Body of pancreas (tissue), 4 donors: Measurements from ENCODE around the gene SSNA1. TPM values are rescaled to one million over a fixed set of nuclear protein-coding genes. Genes with fewer than 3 reads are reported as not detected.

ENCODE experiments used
- ATAC-seq: fragments of 150-250 bp; one replicate; pipeline ENCODE4 v1.9.1; 2016
- DNase-seq, 4 donors: peaks; one replicate each; pipeline ENCODE4 v3.0.0-alpha.2; 2019
- H3K27ac ChIP-seq, 4 donors: fragments of 200-600 bp; sonication (generic); 1 replicate in 3 of 4; 2 replicates in 1 of 4; pipeline versions ENCODE4 v1.5.1 to v1.6.1; 2016 to 2019; ENCODE audit warnings: mild to moderate bottlenecking in 1 of 4, mixed read lengths in 1 of 4, moderate library complexity in 1 of 4
- H3K27me3 ChIP-seq, 2 donors: fragments of 200-600 bp; sonication (generic); one replicate each; pipeline ENCODE4 v1.6.0; 2016; ENCODE audit warnings: mild to moderate bottlenecking in 1 of 2
- H3K36me3 ChIP-seq, 2 donors: fragments of 200-600 bp; sonication (generic); replicated peaks in 1 of 2; 2 replicates each; pipeline ENCODE4 v1.5.1; 2016; ENCODE audit warnings: low read depth in 2 of 2; ENCODE audit not compliant: insufficient read depth in 1 of 2
- H3K4me1 ChIP-seq: fragments of 200-600 bp; sonication (generic); one replicate; pipeline ENCODE4 v1.6.0; 2016
- H3K4me3 ChIP-seq, 2 donors: fragments of 200-600 bp; sonication (generic); 1 replicate in 1 of 2; 2 replicates in 1 of 2; pipeline ENCODE4 v1.5.1; 2016 to 2019
- H3K9me3 ChIP-seq, 3 donors: fragments of 200-600 bp; sonication (generic); 1 replicate in 2 of 3; 2 replicates in 1 of 3; pipeline ENCODE4 v1.5.1; 2016
- POLR2A ChIP-seq, 3 donors: fragments of 450-650 bp; IDR thresholded peaks; one replicate each; pipeline ENCODE4 v1.6.1; 2016; ENCODE audit warnings: antibody characterized with exemption in 3 of 3, mild to moderate bottlenecking in 2 of 3
- WGBS, 2 donors: methylation state at CpG; one replicate each; pipeline ENCODE4 v1.1.5; 2017; 5-methylcytosine and 5-hydroxymethylcytosine counted together
- intact Hi-C: fragments of 100-400 bp; cut with DNase I; formaldehyde crosslinking; loops from one replicate; pipeline ENCODE4 v1.15.1; 2023
- total RNA-seq, 2 donors: library from RNA; depleted of rRNA; stranded (reverse); fragments of >200 nt; gene quantifications; one replicate each; pipeline ENCODE4 v1.1.0, GENCODE V29; 2016
- TF ChIP-seq, protein P1 (sequence below), 7 experiments: fragments of 450-650 bp in 4 of 7; fragments of 200-600 bp in 3 of 7; sonication (generic) in 3 of 7; IDR thresholded peaks; one replicate each; pipeline ENCODE4 v1.5.1; 2016 to 2019; ENCODE audit warnings: antibody characterized with exemption in 7 of 7

SSNA1 gene
- total RNA-seq, 2 donors from 2014 or later: 62.3 to 79.1 TPM

DNA sequence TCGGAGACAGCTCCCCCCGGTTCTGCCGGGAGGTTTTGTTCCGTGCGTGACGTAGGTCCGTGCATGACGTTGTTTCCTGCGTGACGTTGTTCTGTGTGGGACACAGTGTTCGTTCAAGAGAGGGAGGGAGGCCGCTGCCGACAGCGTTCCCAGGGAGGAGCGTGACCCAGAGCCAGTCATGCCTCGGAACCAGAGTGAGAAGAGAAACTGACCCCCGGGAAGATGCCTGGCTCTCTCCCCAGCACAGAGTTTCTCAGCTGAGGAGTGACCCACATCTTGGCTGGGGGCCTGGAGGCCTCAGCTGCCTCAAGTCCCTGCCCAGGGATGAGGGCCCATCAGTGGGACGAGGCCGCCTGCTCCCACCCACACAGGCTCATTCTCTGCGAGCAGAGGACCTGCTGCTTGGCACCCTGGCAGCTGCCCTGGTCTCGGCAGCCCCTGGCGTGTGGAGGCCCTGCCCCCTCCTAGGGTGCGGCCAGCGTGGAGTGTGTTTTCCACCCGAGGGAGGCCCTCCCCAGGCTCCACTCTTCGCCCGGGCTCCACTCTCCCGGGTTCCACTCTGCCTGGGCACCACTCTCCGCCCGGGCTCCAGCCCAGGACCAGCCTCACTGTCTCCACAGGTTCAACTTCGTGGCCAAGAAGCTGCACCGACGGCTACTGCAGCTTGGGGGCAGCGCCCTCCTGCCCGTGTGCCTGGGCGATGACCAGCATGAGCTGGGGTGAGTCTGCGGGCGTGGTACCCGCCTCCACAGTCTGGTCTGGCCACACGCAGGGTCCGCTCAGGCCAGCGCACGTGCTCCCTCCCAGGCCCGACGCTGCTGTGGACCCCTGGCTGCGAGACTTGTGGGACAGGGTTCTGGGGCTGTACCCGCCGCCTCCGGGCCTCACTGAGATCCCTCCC lies 24.9 kb downstream of the SSNA1 start:
- intact Hi-C loops: no loop called here
- Histone ChIP-seq H3K27ac (no peak overlapping the region), H3K9me3 (no peaks in the 10 kb centered on the region), H3K4me1 (peaks cover 18% of the 10 kb centered on the region), H3K36me3 (no peaks in the 10 kb centered on the region), H3K27me3 (no peaks in the 10 kb centered on the region), H3K4me3 (no peak overlapping the region)
- DNase-seq: no peak
- TF ChIP-seq, protein P1, sequence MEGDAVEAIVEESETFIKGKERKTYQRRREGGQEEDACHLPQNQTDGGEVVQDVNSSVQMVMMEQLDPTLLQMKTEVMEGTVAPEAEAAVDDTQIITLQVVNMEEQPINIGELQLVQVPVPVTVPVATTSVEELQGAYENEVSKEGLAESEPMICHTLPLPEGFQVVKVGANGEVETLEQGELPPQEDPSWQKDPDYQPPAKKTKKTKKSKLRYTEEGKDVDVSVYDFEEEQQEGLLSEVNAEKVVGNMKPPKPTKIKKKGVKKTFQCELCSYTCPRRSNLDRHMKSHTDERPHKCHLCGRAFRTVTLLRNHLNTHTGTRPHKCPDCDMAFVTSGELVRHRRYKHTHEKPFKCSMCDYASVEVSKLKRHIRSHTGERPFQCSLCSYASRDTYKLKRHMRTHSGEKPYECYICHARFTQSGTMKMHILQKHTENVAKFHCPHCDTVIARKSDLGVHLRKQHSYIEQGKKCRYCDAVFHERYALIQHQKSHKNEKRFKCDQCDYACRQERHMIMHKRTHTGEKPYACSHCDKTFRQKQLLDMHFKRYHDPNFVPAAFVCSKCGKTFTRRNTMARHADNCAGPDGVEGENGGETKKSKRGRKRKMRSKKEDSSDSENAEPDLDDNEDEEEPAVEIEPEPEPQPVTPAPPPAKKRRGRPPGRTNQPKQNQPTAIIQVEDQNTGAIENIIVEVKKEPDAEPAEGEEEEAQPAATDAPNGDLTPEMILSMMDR (IDR thresholded peaks at IDR 0.05): peak in 1 of 7 experiments; percentile 17
- no peak for TF ChIP-seq POLR2A (IDR thresholded peaks at IDR 0.05)
- ATAC-seq: no peak
- 89 to 94% methylated on average over 34 to 43 of the region's 49 CpGs for WGBS, 2 donors

DNA sequence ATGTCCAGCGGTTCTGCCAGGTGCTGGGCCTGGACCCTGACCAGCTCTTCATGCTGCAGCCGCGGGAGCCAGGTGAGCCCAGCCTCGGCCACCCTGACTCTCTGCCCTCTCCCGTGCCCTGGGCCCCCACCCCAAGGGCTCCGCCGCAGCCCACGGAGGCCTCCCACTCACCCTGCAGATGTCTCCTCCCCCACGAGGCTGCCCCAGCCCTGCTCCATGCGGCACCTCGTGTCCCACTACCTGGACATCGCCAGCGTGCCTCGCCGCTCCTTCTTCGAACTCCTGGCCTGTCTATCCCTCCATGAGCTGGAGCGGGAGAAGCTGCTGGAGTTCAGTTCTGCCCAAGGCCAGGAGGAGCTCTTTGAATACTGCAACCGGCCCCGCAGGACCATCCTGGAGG lies 26.1 kb downstream of the SSNA1 start:
- H3K4me1 ChIP-seq: peaks cover 30% of the 10 kb centered on the region
- H3K27ac ChIP-seq: no peak overlapping the region
- H3K27me3 ChIP-seq: no peaks in the 10 kb centered on the region
- no peak for ATAC-seq
- TF ChIP-seq, protein P1 (IDR thresholded peaks at IDR 0.05): no peak
- TF ChIP-seq POLR2A (IDR thresholded peaks at IDR 0.05): no peak
- H3K9me3 ChIP-seq: no peaks in the 10 kb centered on the region
- intact Hi-C loops: no loop called here
- DNase-seq: no peak
- no peaks in the 10 kb centered on the region for H3K36me3 ChIP-seq
- no peak overlapping the region for H3K4me3 ChIP-seq
- 89 to 95% methylated on average over 18 of the region's 19 CpGs for WGBS, 2 donors

DNA sequence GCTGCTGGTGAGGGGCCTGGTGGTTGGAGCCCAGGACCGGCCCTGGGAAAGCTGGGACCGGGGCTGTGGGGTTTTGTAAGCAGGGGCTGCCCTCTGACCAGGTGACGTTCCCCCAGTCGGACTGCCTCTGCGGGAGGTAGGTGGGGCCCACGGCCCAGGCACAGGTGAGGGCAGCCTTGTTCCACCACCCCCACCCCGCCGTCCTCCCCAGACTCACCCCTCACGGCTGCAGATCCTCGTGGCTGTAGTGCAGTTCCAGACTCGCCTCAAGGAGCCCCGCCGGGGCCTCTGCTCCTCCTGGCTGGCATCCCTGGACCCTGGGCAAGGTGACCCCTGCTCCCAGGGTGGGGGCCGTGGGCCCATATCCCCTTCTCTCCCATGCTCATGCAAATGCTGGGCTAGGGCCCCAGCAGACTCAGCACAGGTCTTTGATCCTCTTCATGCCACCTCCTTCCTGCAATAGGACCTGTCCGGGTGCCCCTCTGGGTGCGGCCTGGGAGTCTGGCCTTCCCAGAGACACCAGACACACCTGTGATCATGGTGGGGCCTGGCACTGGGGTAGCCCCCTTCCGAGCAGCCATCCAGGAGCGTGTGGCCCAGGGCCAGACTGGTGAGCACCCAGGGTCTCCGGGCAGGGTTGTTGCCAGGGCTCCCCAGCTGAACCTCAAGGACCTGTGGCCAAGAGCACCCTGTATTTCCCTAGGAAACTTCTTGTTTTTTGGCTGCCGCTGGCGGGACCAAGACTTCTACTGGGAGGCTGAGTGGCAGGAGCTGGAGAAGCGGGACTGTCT lies 26.9 kb downstream of the SSNA1 start:
- 96 to 100% methylated on average over 4 to 17 of the region's 22 CpGs for WGBS, 2 donors
- no peaks in the 10 kb centered on the region for H3K27me3 ChIP-seq
- ATAC-seq: no peak
- intact Hi-C loops: no loop called here
- H3K4me1 ChIP-seq: peaks cover 38% of the 10 kb centered on the region
- no peak overlapping the region for H3K4me3 ChIP-seq
- DNase-seq: no peak
- H3K27ac ChIP-seq: no peak overlapping the region
- H3K36me3 ChIP-seq: no peaks in the 10 kb centered on the region
- H3K9me3 ChIP-seq: no peaks in the 10 kb centered on the region
- TF ChIP-seq POLR2A (IDR thresholded peaks at IDR 0.05): no peak
- TF ChIP-seq, protein P1 (IDR thresholded peaks at IDR 0.05): no peak

DNA sequence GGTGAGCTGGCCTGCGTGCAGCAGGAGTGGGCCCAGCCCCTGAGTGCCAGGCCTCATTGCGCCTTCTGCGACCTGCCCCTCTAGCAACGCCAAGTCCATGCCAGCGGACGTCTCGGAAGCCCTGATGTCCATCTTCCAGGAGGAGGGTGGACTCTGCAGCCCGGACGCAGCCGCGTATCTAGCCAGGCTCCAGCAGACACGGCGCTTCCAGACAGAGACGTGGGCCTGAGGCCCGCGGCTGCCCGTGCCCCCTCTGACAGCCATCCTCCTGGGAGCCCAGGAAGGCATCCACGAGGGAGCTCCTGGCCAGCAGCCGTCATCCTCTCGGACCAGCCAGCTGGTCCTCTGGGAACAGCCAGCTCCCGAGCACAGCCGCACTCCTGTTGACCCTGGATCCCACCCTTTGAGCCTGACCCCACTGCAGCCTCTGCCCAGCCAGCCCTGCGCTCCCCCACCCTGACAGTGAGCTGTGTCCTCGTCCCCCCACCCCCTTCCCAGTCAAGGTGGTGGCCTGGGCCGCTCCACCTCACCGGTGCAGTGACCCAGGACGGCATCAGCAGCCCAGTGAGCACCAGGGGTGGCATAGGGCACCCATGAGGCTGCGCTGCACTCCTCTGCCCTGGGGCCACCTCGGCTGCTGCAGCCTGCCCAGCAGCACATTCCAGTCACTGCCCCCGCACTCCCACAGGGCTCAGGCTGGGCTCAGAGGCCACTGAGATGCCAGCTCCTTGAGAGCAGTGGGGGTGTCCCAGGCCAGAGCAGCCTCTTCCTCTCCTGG lies 27.9 kb downstream of the SSNA1 start:
- TF ChIP-seq POLR2A (IDR thresholded peaks at IDR 0.05): no peak
- TF ChIP-seq, protein P1 (IDR thresholded peaks at IDR 0.05): no peak
- 86 to 93% methylated on average over 13 to 22 of the region's 30 CpGs for WGBS, 2 donors
- H3K27me3 ChIP-seq: no peaks in the 10 kb centered on the region
- no peak for ATAC-seq
- no peaks in the 10 kb centered on the region for H3K36me3 ChIP-seq
- DNase-seq: no peak
- no peaks in the 10 kb centered on the region for H3K9me3 ChIP-seq
- peaks cover 39% of the 10 kb centered on the region for H3K4me1 ChIP-seq
- H3K27ac ChIP-seq: peak overlapping the region in 3 of 4 donors; percentile 79 to 82 (median 81)
- no peak overlapping the region for H3K4me3 ChIP-seq
- intact Hi-C loops: no loop called here
